Left ventricle myocardium inferior (tissue), 1 donor: Measurements from ENCODE around the gene HDAC4. TPM values are rescaled to one million over a fixed set of nuclear protein-coding genes. Genes with fewer than 3 reads are reported as not detected.

ENCODE experiments used
- DNase-seq: peaks from one replicate; pipeline ENCODE4 v3.0.0-alpha.2; 2020
- H3K27ac ChIP-seq: fragments of 200-600 bp; replicated peaks from 2 replicates; pipeline ENCODE4 v1.8.0; 2021
- H3K27me3 ChIP-seq: fragments of 200-600 bp; 2 replicates; pipeline ENCODE4 v1.8.0; 2021; ENCODE audit warnings: low read depth
- H3K36me3 ChIP-seq: fragments of 200-600 bp; 2 replicates; pipeline ENCODE4 v1.8.0; 2021
- H3K4me1 ChIP-seq: fragments of 200-600 bp; 2 replicates; pipeline ENCODE4 v1.8.0; 2021
- H3K4me3 ChIP-seq: fragments of 200-600 bp; 2 replicates; pipeline ENCODE4 v1.8.0; 2021; ENCODE audit warnings: mild to moderate bottlenecking, moderate library complexity
- H3K9me3 ChIP-seq: fragments of 200-600 bp; replicated peaks from 2 replicates; pipeline ENCODE4 v1.8.0; 2021
- intact Hi-C: fragments of 100-400 bp; cut with micrococcal nuclease; formaldehyde crosslinking; loops from one replicate; pipeline ENCODE4 v1.11.0; 2022
- total RNA-seq: library from RNA; stranded (reverse); fragmentation: NEBNext Ultra II Directional; extraction: Animal tissue kit (Norgen Biotek cat#: 25700); gene quantifications from one replicate; pipeline ENCODE4 v1.2.1, GENCODE V29; 2021
- TF ChIP-seq, protein P1 (sequence below): fragments of 200-600 bp; IDR thresholded peaks from 2 replicates; pipeline ENCODE4 v1.8.0; 2021; ENCODE audit warnings: antibody characterized with exemption, mild to moderate bottlenecking, borderline replicate concordance
- donor health status: DM: no; HTN: yes; CAD: no; lungs with severe emphysema.

Gene HDAC4
- total RNA-seq, 1 donor from 2014 or later, result 23.9 TPM

DNA sequence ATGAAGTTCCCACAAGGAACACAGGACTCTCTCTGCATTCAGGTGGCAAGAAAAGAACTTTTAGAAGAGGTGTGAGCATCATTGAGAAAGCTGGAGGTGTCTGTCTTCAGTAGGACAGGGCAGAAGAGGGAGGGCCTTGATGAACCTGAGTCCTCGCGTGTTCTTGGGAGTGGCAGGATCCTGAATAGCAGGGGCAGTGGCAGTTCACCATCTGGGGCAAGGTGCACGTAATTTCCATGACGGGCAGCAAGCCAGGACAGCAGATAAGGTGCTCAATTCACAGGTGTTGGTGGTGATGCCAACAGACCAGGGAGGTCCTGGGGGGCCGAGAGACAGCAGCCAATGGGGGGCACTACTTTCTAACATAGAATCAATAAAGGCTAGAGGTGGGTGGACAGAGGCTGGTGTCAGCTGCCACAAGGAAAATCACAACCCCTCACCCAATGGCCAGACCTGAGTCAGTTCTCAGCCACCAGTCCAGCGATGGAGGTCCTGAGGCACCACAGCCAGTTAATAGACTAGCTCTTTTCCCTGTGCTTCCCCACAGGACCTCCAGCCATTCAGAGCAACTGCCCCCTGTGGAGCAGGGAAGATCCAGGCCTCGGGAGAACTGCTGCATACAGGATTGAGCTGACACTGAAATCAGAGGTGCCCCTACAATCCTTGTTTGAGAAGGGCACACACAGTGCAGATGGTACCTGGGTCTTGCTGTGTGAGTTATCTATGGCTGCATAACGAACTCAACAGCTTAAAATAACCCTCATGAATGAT, 10.9 kb upstream of the HDAC4 start:
- Histone ChIP-seq H3K9me3 (peaks cover 38% of the 10 kb centered on the region), H3K4me1 (no peaks in the 10 kb centered on the region), H3K27ac (no peak overlapping the region), H3K27me3 (no peaks in the 10 kb centered on the region), H3K4me3 (no peak overlapping the region), H3K36me3 (no peaks in the 10 kb centered on the region)
- TF ChIP-seq, protein P1, sequence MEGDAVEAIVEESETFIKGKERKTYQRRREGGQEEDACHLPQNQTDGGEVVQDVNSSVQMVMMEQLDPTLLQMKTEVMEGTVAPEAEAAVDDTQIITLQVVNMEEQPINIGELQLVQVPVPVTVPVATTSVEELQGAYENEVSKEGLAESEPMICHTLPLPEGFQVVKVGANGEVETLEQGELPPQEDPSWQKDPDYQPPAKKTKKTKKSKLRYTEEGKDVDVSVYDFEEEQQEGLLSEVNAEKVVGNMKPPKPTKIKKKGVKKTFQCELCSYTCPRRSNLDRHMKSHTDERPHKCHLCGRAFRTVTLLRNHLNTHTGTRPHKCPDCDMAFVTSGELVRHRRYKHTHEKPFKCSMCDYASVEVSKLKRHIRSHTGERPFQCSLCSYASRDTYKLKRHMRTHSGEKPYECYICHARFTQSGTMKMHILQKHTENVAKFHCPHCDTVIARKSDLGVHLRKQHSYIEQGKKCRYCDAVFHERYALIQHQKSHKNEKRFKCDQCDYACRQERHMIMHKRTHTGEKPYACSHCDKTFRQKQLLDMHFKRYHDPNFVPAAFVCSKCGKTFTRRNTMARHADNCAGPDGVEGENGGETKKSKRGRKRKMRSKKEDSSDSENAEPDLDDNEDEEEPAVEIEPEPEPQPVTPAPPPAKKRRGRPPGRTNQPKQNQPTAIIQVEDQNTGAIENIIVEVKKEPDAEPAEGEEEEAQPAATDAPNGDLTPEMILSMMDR, result no peak
- intact Hi-C loops, result no loop called here
- no peak for DNase-seq

DNA sequence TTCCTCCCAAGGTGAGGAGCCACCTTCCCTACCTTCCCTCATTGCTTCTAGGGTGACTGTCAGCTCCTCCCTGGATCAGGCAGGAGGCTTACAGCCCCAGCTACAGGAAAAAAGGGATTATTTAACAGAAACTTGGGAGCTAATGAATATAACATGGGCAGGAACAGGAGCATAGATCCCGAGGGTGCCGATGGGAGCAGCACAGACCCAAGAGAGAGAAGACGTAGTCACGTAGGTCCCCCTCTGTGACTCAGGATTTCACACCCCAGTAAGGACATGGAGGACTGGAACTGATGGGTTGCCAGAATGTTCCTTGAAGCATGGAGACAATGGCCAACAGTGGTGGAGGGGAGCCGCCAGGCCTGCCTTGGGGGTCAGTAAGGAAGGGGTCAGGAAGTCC, 10.3 kb upstream of the HDAC4 start:
- no peak overlapping the region for H3K27ac ChIP-seq
- no peak overlapping the region for H3K4me3 ChIP-seq
- no peaks in the 10 kb centered on the region for H3K27me3 ChIP-seq
- TF ChIP-seq, protein P1, result no peak
- no peak for DNase-seq
- H3K36me3 ChIP-seq, result no peaks in the 10 kb centered on the region
- peaks cover 38% of the 10 kb centered on the region for H3K9me3 ChIP-seq
- intact Hi-C loops, result no loop called here
- H3K4me1 ChIP-seq, result no peaks in the 10 kb centered on the region

DNA sequence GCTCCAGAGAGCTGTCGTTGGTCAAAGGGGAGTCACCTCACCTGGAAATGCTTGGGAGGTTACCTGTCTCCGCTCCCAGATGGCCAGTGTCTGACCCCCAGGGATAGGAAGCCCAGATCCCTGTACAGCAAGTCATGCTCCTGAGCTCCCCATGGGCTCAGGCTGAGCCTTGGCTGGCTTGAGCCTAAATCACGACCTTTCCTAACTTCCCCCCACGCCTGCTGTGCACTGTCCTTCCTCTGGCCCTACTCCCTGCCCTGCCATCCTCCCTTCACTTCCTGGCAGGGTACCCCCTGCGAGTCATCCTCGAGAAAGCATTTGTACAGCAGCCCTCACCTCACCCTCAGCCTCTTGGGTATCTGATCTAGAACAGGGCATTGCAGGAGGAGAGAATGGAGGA, 9.2 kb upstream of the HDAC4 start:
- Histone ChIP-seq H3K27ac (no peak overlapping the region), H3K36me3 (no peaks in the 10 kb centered on the region), H3K4me1 (no peaks in the 10 kb centered on the region), H3K4me3 (no peak overlapping the region), H3K9me3 (peaks cover 38% of the 10 kb centered on the region), H3K27me3 (no peaks in the 10 kb centered on the region)
- TF ChIP-seq, protein P1, result no peak
- no peak for DNase-seq
- intact Hi-C loops, result no loop called here

DNA sequence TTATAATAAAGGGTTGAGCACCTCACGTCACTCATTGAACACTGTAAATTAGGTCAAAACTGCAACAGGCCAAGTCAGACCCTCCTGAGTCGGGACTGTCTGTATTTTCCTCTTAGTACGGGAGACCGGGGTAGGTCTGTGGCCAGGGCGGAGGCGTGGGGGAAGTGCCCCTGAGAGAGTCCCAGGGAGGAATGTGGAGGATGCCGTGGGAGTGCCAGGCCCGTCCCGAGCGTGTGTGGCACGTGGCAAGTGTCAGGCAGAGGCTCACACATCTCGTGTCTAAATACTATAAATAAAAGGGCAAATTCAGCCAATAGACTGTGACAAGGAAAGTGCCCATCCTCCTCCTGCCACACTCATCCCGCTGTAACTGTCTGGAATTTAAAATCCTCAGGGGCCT, 6.3 kb upstream of the HDAC4 start:
- no peak overlapping the region for H3K4me3 ChIP-seq
- H3K27ac ChIP-seq, result no peak overlapping the region
- no peaks in the 10 kb centered on the region for H3K36me3 ChIP-seq
- DNase-seq, result no peak
- peaks cover 19% of the 10 kb centered on the region for H3K9me3 ChIP-seq
- H3K27me3 ChIP-seq, result no peaks in the 10 kb centered on the region
- TF ChIP-seq, protein P1, result no peak
- H3K4me1 ChIP-seq, result peaks cover 7% of the 10 kb centered on the region
- intact Hi-C loops, result no loop called here

DNA sequence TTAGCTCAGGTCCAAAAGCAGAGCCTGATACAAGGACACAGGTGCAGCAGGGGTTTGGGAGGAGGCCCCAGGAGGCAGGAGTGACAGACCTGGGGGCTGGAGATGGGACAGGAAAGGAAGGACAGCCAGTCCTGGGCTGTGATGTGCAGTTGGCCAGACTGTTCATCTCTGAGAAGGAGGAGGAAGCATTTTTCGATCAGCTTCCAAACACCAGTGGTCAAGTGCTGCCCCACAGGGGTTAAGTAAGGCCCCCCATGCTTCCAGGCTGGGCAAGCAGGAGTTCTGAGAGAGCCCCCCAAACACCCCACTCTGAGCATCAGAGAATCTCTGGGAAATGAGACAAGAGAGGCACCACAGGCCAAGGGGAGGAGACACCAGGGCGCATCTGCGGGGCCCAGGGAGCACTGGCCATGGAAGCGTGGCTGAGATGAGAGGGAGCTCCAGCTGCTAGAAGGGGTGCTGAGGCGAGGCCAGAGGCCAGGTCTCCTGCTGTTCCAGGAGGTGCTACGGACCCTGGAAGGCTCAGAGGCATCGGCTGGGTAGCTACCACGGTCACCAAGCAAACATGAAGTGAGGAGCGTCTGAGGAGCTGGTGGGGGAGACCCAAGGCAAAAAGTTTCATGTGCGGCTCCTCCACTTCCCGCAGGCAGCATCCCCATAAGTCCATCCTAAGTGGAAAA, 5.6 kb upstream of the HDAC4 start:
- Histone ChIP-seq H3K4me3 (no peak overlapping the region), H3K36me3 (no peaks in the 10 kb centered on the region), H3K4me1 (peaks cover 12% of the 10 kb centered on the region), H3K27me3 (no peaks in the 10 kb centered on the region), H3K27ac (no peak overlapping the region), H3K9me3 (peaks cover 15% of the 10 kb centered on the region)
- no peak for DNase-seq
- intact Hi-C loops, result no loop called here
- TF ChIP-seq, protein P1, result no peak
